NCI-H446 (cell line): ENCODE results near the gene NBR1.
"Not testable (repeated sequence)": the region's sequence is repeated elsewhere in the genome, so short reads cannot be mapped to it uniquely, and the experiment has no call there.

Source experiments
- DNase-seq, 2 experiments: peaks; one replicate each; lab custom pipeline; 2025; lab: John Stamatoyannopoulos, UW

Gene NBR1, protein sequence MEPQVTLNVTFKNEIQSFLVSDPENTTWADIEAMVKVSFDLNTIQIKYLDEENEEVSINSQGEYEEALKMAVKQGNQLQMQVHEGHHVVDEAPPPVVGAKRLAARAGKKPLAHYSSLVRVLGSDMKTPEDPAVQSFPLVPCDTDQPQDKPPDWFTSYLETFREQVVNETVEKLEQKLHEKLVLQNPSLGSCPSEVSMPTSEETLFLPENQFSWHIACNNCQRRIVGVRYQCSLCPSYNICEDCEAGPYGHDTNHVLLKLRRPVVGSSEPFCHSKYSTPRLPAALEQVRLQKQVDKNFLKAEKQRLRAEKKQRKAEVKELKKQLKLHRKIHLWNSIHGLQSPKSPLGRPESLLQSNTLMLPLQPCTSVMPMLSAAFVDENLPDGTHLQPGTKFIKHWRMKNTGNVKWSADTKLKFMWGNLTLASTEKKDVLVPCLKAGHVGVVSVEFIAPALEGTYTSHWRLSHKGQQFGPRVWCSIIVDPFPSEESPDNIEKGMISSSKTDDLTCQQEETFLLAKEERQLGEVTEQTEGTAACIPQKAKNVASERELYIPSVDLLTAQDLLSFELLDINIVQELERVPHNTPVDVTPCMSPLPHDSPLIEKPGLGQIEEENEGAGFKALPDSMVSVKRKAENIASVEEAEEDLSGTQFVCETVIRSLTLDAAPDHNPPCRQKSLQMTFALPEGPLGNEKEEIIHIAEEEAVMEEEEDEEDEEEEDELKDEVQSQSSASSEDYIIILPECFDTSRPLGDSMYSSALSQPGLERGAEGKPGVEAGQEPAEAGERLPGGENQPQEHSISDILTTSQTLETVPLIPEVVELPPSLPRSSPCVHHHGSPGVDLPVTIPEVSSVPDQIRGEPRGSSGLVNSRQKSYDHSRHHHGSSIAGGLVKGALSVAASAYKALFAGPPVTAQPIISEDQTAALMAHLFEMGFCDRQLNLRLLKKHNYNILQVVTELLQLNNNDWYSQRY

DNA sequence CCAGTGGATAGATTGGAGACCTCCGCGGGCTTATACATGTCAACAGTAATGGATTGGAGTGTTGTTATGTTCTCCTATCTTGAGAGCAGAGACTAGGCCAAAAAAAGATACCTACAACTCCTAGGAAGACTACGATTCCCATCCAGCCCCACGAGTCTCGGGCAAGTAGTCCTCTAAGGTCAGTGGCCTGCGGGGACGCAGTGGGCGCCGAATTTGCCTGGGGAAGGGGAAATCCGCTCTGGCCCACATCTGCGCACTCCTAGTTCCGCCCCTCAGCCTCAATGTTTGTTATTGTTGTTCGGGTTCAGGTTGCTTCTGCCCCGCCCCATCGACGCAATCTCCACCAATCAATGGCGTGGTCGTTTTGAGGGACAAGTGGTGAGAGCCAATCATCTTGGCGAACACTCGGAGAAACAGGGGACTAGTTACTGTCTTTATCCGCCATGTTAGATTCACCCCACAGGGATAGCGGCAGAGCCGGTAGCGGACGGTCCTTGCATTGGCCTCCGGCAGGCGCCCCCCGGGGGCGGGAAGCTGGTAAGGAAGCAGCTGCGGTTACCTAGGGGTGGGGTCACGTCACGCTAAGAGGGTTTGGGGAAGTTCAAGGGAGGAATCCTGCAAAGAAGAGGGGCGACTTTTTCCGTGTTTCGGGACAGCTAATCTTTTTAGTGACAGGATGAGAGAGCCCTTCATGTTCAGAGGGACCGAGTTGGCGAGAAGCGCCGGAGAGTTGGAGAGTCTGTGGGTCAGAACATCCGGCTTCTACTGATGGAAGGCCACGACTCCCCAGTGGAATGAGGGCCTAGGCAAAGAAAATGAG, at the start of gene NBR1:
Gene NBR1, plus strand, starts transcription at position 449 of the 820 bp plus-strand sequence. CDS start 4,586 bp downstream, outside the sequence.
- DNase-seq, result peak; percentile 97

DNA sequence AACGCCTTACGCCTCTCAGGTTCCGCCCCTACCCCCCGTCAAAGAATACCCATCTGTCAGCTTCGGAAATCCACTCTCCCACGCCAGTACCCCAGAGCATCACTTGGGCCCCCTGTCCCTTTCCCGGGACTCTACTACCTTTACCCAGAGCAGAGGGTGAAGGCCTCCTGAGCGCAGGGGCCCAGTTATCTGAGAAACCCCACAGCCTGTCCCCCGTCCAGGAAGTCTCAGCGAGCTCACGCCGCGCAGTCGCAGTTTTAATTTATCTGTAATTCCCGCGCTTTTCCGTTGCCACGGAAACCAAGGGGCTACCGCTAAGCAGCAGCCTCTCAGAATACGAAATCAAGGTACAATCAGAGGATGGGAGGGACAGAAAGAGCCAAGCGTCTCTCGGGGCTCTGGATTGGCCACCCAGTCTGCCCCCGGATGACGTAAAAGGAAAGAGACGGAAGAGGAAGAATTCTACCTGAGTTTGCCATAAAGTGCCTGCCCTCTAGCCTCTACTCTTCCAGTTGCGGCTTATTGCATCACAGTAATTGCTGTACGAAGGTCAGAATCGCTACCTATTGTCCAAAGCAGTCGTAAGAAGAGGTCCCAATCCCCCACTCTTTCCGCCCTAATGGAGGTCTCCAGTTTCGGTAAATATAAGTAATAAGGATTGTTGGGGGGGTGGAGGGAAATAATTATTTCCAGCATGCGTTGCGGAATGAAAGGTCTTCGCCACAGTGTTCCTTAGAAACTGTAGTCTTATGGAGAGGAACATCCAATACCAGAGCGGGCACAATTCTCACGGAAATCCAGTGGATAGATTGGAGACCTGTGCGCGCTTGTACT, 45.7 kb upstream of the NBR1 start, which contains the start of gene BRCA1:
Gene BRCA1, minus strand, starts transcription at position 232 of the 834 bp plus-strand sequence. CDS start 1,268 bp downstream, outside the sequence.
- peak; percentile 97 to 98 for DNase-seq

DNA sequence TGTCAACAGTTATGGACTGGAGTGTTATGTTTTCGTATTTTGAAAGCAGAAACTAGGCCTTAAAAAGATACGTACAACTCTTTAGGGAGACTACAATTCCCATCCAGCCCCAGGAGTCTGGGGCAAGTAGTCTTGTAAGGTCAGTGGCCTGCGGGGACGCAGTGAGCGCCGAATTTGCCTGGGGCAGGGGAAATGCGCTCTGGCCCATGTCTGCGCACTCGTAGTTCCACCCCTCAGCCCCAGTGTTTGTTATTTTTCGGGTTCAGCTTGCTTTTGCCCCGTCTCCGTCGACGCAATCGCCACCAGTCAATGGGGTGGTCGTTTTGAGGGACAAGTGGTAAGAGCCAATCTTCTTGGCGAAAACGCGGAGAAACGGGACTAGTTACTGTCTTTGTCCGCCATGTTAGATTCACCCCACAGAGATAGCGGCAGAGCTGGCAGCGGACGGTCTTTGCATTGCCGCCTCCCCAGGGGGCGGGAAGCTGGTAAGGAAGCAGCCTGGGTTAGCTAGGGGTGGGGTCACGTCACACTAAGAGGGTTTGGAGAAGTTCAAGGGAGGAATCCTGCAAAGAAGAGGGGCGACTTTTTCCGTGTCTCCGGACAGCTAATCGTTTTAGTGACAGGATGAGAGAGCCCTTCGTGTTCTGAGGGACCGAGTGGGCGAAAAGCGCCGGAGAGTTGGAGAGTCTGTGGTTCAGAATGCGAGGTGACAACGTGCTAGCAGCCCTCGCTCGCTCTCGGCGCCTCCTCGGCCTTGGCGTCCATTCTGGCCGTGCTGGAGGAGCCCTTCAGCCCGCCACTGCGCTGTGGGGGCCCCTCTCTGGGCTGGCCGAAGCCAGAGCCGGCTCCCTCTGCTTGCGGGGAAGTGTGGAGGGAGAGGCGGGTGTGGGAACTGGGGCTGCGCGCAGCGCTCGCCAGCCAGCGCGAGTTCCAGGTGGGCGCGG, 44.8 kb upstream of the NBR1 start:
- DNase-seq, result no peak

DNA sequence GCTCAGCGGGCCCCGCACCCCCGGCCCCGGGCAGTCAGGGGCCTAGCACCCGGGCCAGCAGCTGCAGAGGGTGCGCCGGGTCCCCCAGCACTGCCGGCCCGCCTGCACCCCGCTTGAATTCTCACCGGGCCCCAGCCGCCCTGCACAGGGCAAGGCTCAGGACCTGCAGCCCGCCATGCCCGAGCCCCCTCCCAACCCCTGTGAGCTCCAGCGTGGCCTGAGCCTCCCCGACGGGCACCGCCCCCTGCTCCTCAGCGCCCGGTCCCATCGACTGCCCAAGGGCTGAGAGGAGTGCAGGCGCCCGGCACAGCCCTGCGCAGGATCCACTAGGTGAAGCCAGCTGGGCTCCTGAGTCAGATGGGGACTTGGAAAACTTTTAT, 44.1 kb upstream of the NBR1 start:
- DNase-seq, result no peak

DNA sequence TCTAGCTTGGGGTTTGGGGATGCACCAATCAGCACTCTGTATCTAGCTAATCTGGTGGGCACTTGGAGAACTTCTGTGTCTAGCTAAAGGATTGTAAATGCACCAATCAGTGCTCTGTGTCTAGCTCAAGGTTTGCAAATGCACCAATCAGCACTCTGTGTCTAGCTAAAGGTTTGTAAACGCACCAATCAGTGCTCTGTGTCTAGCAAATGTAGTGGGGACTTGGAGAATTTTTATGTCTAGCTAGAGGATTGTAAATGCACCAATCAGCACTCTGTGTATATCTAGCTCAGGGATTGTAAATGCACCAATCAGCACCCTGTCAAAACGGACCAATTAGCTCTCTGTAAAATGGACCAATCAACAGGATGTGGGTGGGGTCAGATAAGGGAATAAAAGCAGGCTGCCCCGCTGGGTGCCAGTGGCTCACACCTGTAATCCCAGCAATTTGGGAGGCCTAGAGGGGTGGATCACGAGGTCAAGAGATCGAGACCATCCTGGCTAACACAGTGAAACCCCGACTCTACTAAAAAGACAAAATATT, 43.6 kb upstream of the NBR1 start:
- not testable (repeated sequence) for DNase-seq

DNA sequence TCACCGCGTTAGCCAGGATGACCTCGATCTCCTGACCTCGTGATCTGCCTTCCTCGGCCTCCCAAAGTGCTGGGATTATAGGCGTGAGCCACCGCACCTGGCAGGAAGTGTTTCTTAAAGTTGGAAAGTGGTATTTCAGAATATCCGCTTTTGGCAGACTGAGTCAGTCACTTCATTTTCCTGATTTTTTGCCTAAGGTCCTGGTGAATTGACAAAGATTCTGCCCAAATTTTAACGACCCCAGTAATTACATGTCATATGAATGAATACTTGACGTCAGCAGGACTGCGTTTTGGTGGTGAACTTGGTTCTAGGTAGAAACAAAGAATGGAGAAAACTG, 41.4 kb upstream of the NBR1 start:
- DNase-seq, result no peak

DNA sequence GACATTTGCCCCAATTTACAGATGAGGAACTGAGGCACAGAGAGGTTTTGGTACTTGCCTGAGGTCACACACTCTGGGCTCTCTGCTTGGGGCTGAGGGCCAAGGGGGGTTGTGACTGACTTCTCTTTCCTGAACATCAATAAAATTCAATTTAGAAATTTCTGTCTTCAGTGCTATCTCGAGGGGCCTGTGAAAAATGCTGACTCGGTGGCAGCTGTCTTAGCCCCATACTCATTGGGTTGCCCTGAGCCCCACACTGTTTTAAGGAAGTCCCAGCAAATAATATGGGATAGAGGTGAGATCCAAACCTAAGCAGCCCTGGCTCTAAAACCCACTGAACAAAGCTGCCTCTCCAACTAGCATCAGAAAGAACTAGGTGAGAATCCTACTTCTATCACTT, 38.9 kb upstream of the NBR1 start:
- no peak for DNase-seq

DNA sequence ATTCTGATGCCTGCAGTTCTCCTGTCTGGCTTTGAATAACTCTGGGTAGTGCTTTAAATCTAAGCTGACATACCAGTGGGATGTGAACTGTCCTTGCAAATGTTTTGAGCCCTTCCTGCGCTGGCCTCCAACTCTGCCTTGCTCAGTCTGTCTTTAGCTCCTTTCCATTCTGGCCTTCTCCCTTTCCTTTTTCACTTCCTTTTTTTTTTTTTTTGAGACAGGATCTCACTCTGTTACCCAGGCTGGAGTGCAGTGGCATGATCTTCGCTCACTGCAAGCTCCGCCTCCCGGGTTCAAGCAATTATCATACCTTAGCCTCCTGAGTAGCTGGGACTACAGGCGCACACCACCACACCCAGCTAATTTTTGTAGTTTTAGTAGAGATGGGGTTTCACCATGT, 37.6 kb upstream of the NBR1 start:
- not testable (repeated sequence) for DNase-seq

DNA sequence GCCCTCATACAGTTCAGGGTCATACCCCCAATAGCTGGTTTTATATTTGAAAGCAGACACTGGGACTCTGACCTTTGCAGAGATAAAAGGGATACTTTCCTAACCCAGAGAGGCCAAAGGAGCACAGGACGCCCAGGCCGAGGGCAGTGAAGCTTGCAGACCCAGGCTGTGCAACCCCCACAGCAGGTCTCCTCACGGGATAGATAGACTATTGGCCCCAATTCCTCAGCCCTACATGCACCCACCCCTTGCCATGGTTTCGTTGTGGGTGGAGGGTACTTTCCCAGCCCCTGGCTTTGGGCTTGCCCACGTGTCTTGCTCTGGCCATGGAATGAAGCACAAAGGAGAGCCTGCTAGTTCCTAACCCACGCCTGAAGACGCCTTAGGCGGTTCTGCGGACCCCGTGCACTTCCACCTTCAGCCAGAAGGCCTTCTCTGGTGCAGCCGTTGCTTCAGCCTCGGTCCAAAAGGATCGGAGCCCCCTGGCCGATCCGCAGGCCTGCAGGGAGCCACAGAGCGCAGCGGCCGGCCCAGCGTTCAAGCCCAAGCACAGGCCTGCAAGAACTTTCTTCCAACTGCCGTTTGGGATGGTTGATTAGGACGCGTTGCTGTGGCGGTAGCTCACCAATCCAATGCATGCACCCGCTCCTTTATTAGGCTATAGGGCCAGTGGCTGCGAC, 36.1 kb upstream of the NBR1 start:
- no peak for DNase-seq

DNA sequence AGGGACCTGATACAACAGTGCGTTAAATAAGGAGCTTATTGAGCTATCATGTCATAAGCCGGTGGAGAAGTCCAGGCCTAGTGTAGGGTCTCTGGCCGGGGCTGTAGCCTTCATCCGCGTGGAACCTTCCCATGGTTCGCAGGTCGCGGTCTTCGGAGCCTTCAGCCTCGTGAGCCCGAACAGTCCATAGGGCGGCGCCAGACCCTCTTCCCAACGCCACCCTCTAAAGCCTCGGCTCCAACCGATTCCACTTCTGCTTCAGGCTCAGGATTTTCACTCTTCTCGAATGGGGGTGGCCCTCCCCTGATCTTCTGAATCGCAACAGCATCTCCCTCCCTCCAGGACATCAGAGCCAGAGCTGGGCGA, 35.6 kb upstream of the NBR1 start:
- DNase-seq, result no peak

DNA sequence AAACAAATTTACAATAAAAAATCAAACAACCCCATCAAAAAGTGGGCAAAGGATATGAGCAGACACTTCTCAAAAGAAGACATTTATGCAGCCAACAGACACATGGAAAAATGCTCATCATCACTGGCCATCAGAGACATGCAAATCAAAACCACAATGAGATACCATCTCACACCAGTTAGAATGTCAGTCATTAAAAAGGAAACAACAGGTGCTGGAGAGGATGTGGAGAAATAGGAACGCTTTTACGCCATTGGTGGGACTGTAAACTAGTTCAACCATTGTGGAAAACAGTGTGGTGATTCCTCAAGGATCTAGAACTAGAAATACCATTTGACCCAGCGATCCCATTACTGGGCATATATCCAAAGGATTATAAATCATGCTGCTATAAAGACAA, 34.4 kb upstream of the NBR1 start:
- not testable (repeated sequence) for DNase-seq

DNA sequence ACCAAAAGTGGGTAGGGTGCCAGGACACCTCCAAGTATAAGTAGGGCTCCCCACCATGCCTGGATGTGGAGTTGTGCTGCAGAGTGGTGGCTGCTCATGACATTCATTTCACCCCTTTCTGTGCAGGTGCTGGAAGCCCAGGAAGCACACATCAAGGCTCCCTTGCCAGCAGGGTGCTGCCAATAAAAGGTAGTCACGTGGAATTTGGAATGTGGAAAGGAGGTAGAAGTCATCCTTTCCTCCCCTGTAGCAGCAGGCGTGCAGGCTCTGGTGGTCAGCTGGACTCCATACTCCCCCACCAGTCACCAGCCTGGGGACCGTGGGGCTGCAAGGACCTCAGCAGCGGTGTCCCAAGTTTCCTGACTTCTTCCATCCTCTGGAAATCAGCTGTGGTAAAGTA, 32.5 kb upstream of the NBR1 start:
- DNase-seq, result not testable (repeated sequence)

DNA sequence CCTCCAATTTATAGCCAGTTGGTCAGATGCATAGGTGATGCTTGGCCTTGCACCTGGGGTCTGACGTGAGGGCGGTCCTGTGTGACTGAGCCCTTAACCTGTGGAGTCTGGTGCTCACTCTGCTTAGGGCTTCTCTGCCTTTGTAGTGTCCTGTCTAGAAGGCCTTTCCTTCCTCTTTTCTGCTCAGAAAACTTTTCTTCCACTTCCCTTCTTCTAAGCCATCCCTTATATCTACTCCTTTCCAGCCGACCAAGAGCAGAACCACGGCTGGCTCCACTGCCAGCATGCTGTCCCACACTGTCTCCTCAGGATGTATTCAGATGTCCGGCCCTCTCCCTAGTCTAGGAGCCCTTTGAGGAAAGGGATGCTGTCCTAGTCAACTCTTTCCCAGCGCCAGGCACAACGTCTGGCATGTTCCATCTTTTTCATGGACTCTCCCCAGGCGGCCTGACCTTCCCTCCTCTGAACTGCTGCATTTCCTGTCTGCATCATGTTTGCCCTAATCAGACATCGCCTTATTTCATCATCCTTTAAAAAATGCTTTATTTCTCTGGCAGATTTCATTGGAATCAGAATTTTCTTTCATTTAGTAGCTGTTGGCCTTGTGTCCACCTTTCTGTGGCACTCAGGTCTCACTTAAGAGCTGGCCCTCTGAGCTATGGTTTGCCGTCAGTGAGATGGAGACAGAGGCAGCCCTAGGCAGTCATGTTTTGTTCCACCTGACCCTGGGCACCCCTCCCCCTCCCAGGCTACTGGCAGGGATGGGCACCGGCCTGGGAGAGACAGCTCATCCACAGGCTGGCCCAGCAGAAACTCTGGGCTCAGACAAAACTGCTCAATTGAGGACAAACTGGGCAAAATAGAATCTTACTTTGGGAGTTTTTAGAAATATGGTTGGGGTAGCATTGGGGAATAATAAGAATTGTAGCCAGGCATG, 30.4 kb upstream of the NBR1 start:
- DNase-seq, result no peak

DNA sequence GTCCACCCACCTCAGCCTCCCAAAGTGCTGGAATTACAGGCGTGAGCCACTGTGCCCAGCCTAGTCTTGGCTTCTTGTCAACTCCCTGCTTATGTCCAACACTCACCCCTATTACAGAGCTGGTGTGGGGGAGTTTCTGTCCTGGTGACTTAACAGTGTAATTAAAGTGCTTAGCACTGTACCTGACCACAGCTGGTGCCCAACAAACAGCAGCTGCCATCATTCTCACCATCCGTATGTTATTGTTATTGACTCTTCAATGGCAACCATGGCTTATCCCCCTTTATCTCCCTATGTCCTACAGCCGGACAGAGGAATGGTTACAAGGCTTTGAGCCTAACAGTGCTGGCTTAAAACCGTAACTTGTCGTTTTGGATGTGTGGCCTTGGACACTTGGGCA, 28.9 kb upstream of the NBR1 start:
- no peak for DNase-seq

DNA sequence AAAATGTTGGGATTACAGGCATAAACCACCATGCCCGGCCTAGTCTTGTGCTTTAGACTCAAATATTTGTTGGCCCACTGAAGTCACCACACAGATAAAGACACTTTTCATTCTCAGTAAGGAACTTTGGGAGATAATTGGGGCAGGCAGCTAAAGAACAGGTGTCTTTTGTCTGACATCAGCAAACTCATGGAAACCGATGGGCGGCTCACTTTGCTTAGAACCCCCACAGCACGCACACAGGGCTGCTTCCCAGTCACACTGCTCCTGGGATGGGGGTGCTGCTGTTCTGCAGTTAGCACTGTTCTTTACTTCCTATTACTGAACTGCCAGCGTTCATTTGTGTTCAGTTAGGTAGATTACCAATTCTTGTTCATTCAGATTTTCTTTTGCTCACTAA, 27.8 kb upstream of the NBR1 start:
- no peak for DNase-seq

DNA sequence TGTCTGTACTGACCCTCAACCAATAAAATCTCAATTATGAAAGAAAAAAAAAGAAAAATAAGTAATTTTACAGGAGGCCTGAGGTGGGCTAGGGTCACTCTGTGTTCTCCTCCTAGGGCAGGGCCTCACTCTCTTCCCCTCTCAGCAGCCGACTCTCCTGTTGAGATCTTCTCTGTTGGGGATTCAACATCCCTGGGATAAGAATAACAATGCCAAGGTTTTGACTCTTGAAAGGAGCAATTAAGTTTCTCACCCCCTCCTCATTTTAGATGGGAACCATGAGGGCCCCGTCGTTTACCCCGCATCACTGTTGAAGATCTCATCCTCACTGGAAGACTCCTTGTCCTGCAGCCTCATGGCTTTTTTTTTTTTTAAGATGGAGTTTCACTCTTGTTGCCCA, 24.4 kb upstream of the NBR1 start:
- DNase-seq, result no peak

DNA sequence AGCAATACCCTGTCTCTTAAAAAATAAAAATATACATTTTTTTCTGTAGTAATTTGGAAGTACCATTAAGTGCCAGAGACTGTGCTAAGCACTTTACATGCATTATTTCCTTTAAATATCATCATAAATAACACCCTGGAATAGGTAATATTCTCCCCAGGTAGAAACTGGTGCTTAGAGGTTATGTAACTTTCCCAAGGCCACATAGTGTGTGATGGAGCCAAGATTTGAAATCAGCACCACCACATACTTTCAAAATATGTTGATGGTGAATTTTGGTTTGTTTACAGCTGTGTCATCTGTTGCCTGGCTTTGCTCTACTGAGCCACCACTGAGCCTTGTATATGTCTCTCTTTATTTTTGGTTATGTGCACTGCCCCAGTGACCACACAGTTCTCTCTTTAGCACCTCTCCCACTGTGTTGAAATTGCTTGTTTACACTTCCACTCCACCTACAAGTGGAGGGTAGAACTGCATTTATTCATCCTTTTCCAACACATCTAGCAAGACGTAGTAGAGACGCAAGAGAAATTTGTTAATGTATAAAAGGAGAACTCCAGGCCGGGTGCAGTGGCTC, 19.0 kb upstream of the NBR1 start:
- no peak for DNase-seq
